Esophagus squamous epithelium (tissue), 5 donors: ENCODE data around the gene DUSP5. TPM values are rescaled to one million over a fixed set of nuclear protein-coding genes. Genes with fewer than 3 reads are reported as not detected.

Experiments used
- DNase-seq: peaks from one replicate; lab custom pipeline; 2025; lab: John Stamatoyannopoulos, UW
- H3K27ac ChIP-seq, 4 donors: fragments of 200-600 bp; sonication (generic); one replicate each; pipeline ENCODE4 v1.5.1; 2016 to 2019; ENCODE audit warnings: mild to moderate bottlenecking in 1 of 4
- H3K27me3 ChIP-seq, 4 donors: fragments of 200-600 bp; sonication (generic); 1 replicate in 3 of 4; 2 replicates in 1 of 4; pipeline versions ENCODE4 v1.5.1 to v1.6.0; 2017 to 2021; ENCODE audit warnings: antibody characterized with exemption in 1 of 4
- H3K36me3 ChIP-seq, 3 donors: fragments of 200-600 bp; sonication (generic); one replicate each; pipeline ENCODE4 v1.5.1; 2016 to 2019
- H3K4me1 ChIP-seq, 3 donors: fragments of 200-600 bp; sonication (generic); one replicate each; pipeline ENCODE4 v1.5.1; 2017 to 2019
- H3K4me3 ChIP-seq, 4 donors: fragments of 200-600 bp; sonication (generic); 1 replicate in 3 of 4; 2 replicates in 1 of 4; pipeline ENCODE4 v1.5.1; 2016 to 2019; ENCODE audit warnings: mild to moderate bottlenecking in 2 of 4, moderate library complexity in 1 of 4
- H3K9me3 ChIP-seq, 3 donors: fragments of 200-600 bp; sonication (generic); one replicate each; pipeline ENCODE4 v1.5.1; 2016 to 2019
- CTCF ChIP-seq, 6 experiments: fragments of 450-650 bp in 4 of 6; fragments of 200-600 bp in 2 of 6; sonication (generic) in 2 of 6; IDR thresholded peaks; one replicate each; pipeline ENCODE4 v1.5.1; 2016 to 2019; ENCODE audit warnings: antibody characterized with exemption in 6 of 6, mild to moderate bottlenecking in 4 of 6, moderate library complexity in 4 of 6
- POLR2A ChIP-seq, 4 donors: fragments of 450-650 bp; IDR thresholded peaks; one replicate each; pipeline ENCODE4 v1.6.1; 2017; ENCODE audit warnings: antibody characterized with exemption in 4 of 4, mild to moderate bottlenecking in 4 of 4, moderate library complexity in 3 of 4
- WGBS, 2 donors: methylation state at CpG; one replicate each; pipeline ENCODE4 v1.1.5; 2018; 5-methylcytosine and 5-hydroxymethylcytosine counted together
- intact Hi-C: fragments of 100-400 bp; cut with DNase I; formaldehyde crosslinking; loops from one replicate; pipeline ENCODE4 v1.15.0; 2022
- total RNA-seq, 4 donors: library from RNA; depleted of rRNA; stranded (reverse); fragments of >200 nt; gene quantifications; one replicate each; pipeline ENCODE4 v1.1.0, GENCODE V29; 2016
- donor health status: DM: yes; HTN: yes; CAD: no.

Gene DUSP5
- total RNA-seq, 4 donors from 2014 or later, result 15.0 to 60.6 (median 47.9) TPM

- TF ChIP-seq CTCF (IDR thresholded peaks at IDR 0.05) (no peak), POLR2A (IDR thresholded peaks at IDR 0.05) (no peak)
- intact Hi-C loops, result no loop called here
- no peak for DNase-seq
- Histone ChIP-seq H3K4me3 (no peak overlapping the region), H3K9me3 (no peaks in the 10 kb centered on the region), H3K36me3 (no peaks in the 10 kb centered on the region), H3K27ac (no peak overlapping the region), H3K27me3 (no peaks in the 10 kb centered on the region), H3K4me1 (peaks cover 7 to 47% (median 9%) of the 10 kb centered on the region in 3 donors)
- 45% methylated on average over 2 of the region's 3 CpGs for WGBS, 2 donors
Observed at GRCh38 chr10:110456523-110457091, 41.1 kb upstream of the DUSP5 start.

- no peaks in the 10 kb centered on the region for H3K36me3 ChIP-seq
- H3K27me3 ChIP-seq, result no peaks in the 10 kb centered on the region
- no peak overlapping the region for H3K4me3 ChIP-seq
- 86 to 98% methylated on average over 6 to 9 of the region's 9 CpGs for WGBS, 2 donors
- H3K27ac ChIP-seq, result peak overlapping the region in 2 of 4 donors; percentile 60 to 70
- intact Hi-C loops, result no loop called here
- no peaks in the 10 kb centered on the region for H3K9me3 ChIP-seq
- no peak for TF ChIP-seq POLR2A (IDR thresholded peaks at IDR 0.05)
- no peak for TF ChIP-seq CTCF (IDR thresholded peaks at IDR 0.05)
- DNase-seq, result no peak
- H3K4me1 ChIP-seq, result peaks cover 7 to 47% (median 9%) of the 10 kb centered on the region in 3 donors
Observed at GRCh38 chr10:110457851-110458250, 39.9 kb upstream of the DUSP5 start.

GRCh38 chr10:110458266-110458920 lies 39.3 kb upstream of the DUSP5 start:
- WGBS, 2 donors, result 59 to 76% methylated on average over 5 to 7 of the region's 7 CpGs
- Histone ChIP-seq H3K27me3 (no peaks in the 10 kb centered on the region), H3K36me3 (no peaks in the 10 kb centered on the region), H3K9me3 (no peaks in the 10 kb centered on the region), H3K27ac (peak overlapping the region in 2 of 4 donors; percentile 60 to 70), H3K4me3 (no peak overlapping the region), H3K4me1 (peaks cover 7 to 47% (median 9%) of the 10 kb centered on the region in 3 donors)
- no peak for TF ChIP-seq POLR2A (IDR thresholded peaks at IDR 0.05)
- TF ChIP-seq CTCF (IDR thresholded peaks at IDR 0.05), result no peak
- intact Hi-C loops, result no loop called here
- DNase-seq, result no peak

- no peak overlapping the region for H3K4me3 ChIP-seq
- DNase-seq, result no peak
- no peak for TF ChIP-seq CTCF (IDR thresholded peaks at IDR 0.05)
- no peak for TF ChIP-seq POLR2A (IDR thresholded peaks at IDR 0.05)
- intact Hi-C loops, result no loop called here
- H3K27me3 ChIP-seq, result no peaks in the 10 kb centered on the region
- peaks cover 7 to 47% (median 9%) of the 10 kb centered on the region in 3 donors for H3K4me1 ChIP-seq
- H3K9me3 ChIP-seq, result no peaks in the 10 kb centered on the region
- 93 to 96% methylated on average over 8 to 10 of the region's 10 CpGs for WGBS, 2 donors
- H3K27ac ChIP-seq, result peak overlapping the region in 2 of 4 donors; percentile 6 to 44
- no peaks in the 10 kb centered on the region for H3K36me3 ChIP-seq
Observed at GRCh38 chr10:110459600-110459999, 38.1 kb upstream of the DUSP5 start.

GRCh38 chr10:110460111-110460809 lies 37.4 kb upstream of the DUSP5 start:
- H3K27ac ChIP-seq, result peak overlapping the region in 2 of 4 donors; percentile 6 to 44
- H3K9me3 ChIP-seq, result no peaks in the 10 kb centered on the region
- no peaks in the 10 kb centered on the region for H3K27me3 ChIP-seq
- intact Hi-C loops, result no loop called here
- H3K4me1 ChIP-seq, result peaks cover 7 to 47% (median 9%) of the 10 kb centered on the region in 3 donors
- H3K4me3 ChIP-seq, result no peak overlapping the region
- H3K36me3 ChIP-seq, result no peaks in the 10 kb centered on the region
- no peak for TF ChIP-seq CTCF (IDR thresholded peaks at IDR 0.05)
- TF ChIP-seq POLR2A (IDR thresholded peaks at IDR 0.05), result no peak
- 0 to 62% methylated on average over 1 to 7 of the region's 16 CpGs for WGBS, 2 donors
- DNase-seq, result no peak
